NCI-H128 (cell line): ENCODE results near the gene TMEM38B.
"Not testable (repeated sequence)": the region's sequence is repeated elsewhere in the genome, so short reads cannot be mapped to it uniquely, and the experiment has no call there.

Experiments
- DNase-seq: peaks from one replicate; lab custom pipeline; 2025; ENCODE audit not compliant: unreplicated experiment; lab: John Stamatoyannopoulos, UW

TMEM38B gene

DNA sequence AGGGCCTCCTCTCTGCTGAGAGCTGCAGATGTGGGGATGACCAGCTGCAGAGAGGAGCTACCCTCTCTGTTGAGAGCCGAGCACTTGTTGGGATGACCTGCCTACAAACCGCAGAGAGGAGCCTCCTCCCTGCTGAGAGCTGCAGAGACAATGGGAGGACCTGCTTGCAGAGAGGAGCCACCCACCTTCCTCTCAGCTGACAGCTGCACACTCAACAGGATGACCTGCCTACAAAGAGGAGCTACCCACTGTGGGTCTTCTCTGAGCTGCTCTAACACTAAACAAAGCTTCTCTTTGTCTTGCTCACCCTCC is 19.6 kb downstream of the TMEM38B start:
- no peak for DNase-seq

DNA sequence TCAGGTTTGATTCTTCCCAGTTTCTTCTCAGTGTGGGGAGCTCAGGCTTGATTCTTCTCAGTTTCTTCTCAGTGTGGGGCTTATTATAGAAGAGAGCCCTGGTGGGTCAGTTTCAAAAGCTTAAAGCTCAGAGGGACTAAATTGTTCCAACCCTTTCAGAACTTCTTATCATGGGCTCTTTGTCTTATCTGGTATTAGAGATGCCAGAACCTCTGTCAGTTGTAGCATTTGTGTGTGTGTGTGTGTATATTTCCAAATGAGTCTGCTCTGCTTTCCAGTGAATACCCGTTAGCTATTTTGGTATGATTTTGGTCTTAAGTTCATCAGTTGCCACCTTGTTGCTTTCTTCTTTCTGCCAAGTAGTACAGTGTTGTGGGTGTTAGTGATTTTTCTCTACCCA is 21.8 kb downstream of the TMEM38B start:
- no peak for DNase-seq

DNA sequence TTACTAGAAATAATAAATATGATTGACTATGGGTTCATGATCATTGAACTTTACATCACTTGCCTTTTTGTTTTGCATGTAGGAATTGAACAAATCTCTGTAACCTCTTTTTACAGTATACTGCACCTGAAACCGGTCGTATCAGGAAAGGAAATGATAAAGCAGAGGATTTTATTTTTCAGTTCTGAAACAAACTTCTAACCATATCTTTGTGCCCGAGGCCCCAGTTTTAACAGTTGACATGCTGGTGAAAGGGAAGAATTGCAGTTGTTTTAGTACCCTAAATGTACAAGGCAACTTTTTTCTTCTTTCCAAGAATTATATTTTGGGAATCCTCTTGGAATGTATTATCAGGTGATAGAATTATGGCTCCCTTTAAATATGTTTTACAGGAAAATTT is 27.8 kb downstream of the TMEM38B start:
- DNase-seq, result no peak

DNA sequence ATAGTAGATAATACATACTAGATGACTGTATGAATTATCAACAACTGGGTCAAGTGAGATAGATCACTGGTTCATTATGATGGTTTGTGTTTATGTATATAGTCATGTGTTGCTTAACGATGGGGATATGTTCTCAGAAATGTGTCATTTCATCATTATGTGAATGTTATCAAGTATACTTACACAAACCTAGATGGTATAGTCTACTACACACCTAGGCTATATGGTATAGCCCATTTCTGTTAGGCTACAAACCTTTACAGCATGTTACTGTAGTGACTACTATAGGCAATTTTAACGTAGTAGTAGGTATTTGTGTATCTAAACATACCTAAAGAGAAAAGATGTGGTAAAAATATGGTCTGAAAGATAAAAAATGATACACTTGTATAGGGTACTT is 31.0 kb downstream of the TMEM38B start:
- no peak for DNase-seq

DNA sequence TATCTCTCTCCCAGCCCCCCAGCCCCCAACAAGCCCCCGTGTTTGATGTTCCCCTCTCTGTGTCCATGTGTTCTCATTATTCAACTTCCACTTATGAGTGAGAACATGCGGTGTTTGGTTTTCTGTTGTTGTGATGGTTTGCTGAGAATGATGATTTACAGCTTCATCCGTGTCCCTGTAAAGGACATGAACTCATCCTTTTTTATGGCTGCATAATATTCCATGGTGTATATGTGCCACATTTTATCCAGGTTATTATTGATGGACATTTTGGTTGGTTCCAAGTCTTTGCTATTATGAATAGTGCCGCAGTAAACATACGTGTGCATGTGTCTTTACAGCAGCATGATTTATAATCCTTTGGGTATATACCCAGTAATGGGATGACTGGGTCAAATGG is 33.9 kb downstream of the TMEM38B start:
- DNase-seq, result not testable (repeated sequence)

DNA sequence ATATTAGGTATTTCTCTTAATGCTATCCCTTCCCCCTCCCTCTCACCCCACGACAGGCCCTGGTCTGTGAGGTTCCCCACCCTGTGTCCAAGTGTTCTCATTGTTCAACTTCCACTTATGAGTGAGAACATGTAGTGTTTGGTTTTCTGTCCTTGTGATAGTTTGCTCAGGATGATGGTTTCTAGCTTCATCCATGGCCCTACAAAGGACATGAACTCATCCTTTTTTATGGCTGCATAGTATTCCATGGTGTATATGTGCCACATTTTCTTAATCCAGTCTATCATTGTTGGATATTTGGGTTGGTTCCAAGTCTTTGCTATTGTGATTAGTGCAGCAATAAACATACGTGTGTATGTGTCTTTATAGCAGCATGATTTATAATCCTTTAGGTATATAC is 37.1 kb downstream of the TMEM38B start:
- not testable (repeated sequence) for DNase-seq

DNA sequence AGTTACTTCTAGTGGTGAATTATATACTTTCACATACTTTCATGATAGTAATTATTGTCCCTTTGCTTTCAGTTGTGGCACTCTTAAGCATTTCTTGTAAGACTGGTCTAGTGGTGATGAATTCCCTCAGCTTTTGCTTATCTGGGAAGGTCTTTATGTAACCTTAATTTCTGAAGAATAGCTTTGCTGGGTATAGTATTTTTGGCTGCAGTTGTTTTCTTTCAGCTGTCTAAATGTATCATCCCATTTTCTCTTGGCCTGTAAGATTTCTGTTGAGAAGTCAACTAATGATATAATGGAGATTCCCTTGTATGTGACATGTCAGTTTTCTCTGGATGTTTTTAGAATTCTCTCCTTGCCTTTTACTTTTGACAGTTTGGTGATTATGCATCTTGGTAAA is 41.0 kb downstream of the TMEM38B start:
- no peak for DNase-seq

DNA sequence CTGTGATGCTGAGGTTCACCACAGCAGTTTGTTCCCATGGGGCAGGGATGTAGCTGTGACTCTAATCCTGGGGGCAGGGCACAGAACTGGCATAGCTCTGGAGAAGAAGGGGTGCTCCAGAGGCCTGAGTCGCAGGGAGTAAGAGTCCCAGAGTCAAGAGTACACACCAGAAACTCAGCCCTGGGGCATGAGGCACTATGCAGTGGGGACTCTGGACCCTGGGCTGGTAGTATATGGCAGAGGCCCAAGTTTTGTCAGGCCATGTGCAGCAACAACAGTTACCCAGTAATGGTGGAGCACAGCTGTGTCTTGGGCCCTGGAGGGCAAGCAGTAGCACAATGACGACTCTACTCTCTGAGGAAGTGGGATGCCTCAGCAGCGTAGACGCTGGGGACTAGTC is 42.9 kb downstream of the TMEM38B start:
- no peak for DNase-seq

DNA sequence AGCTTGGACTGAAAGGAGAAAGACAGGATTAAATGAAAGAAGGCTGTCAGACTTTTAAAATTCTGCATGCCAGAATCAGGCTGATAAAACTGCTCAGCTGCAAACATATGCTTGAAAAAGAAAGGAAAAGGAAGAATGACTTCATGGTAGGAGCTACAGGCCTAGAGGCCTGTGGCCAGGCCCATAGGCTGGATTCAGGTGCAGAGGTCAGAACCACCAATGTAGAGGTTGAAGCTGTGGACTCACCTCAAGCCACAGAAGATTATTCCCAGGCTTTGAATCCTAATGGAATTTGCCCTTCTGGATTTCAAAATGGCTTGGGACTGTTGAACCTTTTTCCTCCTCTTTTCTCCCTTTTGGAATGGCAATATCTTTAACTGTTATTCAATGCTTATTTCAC is 47.7 kb downstream of the TMEM38B start:
- DNase-seq, result no peak

DNA sequence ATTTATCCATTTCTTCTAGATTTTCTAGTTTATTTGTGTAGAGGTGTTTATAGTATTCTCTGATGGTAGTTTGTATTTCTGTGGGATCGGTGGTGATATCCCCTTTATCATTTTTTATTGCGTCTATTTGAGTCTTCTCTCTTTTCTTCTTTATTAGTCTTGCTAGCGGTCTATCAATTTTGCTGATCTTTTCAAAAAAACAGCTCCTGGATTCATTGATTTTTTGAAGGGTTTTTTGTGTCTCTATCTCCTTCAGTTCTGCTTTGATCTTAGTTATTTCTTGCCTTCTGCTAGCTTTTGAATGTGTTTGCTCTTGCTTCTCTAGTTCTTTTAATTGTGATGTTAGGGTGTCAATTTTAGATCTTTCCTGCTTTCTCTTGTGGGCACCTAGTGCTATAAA is 53.0 kb downstream of the TMEM38B start:
- DNase-seq, result not testable (repeated sequence)

DNA sequence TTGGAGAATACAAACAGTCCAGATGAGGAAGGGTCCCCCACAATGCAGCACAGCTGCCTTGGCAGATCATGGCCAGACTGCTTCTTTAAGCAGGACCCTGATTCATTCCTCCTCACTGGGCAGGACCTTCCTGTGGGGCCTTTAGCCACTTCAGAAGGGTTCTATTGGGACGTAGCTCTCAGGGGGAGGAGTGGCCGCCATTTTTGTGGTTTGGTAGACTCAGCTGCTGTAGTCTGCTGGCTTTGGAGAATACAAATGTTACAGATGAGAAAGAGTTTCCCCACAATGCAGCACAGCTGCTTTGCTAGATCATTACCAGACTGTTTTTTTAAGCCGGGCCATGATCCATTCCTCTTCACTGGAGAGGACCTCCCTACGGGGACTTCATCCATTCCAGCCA is 57.4 kb downstream of the TMEM38B start:
- DNase-seq, result no peak

DNA sequence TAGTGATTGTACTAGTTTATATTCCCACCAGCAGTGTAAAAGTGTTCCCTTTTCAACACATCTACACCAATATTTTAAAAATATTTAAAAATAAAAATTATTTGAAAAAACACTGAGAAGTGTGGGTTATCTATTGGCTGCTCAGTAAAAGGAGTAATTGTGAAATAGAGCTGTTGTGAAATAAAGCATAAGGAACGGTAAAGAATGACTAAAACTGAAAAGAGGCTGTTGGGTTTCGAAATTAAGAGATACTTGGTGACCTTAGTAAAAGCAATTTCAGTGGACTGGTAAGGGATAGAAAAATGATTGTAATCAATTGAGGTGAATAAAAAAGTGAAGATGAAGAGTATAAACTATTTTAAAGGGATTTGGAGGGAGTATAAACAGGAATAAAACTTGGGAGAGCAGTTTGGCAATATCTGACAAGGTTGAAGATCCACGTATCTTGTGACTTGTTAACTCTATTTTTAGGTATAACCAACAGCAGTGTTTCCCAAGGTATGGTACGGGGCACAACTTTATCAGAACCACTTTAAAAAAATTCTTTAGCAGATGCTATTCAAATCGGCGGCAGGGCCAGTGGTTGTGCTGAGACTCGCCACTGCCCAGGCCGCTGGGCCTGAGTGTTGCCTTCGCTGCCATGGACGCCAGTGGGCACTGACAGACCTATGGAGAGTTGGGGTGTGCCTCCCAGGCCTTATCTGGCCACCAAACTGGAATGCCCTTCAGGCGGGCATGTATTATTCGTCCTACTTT is 63.3 kb downstream of the TMEM38B start:
- DNase-seq, result no peak

DNA sequence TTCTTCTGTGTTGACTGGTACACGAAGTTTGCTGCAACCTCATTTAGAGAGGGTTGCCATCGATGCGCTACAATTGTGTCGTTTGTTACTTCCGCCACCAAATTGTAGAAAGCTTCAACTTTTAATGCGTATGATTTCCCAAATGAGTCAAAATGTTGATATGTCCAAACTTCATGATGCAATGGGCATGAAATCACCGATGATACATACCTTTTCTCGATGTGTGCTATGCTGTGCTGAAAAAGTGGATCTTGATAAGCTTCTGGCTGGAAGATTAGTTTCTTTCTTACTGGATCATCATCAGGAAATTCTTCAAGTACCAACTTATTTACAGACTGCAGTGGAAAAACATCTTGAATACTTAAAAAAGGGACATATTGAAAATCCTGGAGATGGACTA is 65.7 kb downstream of the TMEM38B start:
- DNase-seq, result no peak

DNA sequence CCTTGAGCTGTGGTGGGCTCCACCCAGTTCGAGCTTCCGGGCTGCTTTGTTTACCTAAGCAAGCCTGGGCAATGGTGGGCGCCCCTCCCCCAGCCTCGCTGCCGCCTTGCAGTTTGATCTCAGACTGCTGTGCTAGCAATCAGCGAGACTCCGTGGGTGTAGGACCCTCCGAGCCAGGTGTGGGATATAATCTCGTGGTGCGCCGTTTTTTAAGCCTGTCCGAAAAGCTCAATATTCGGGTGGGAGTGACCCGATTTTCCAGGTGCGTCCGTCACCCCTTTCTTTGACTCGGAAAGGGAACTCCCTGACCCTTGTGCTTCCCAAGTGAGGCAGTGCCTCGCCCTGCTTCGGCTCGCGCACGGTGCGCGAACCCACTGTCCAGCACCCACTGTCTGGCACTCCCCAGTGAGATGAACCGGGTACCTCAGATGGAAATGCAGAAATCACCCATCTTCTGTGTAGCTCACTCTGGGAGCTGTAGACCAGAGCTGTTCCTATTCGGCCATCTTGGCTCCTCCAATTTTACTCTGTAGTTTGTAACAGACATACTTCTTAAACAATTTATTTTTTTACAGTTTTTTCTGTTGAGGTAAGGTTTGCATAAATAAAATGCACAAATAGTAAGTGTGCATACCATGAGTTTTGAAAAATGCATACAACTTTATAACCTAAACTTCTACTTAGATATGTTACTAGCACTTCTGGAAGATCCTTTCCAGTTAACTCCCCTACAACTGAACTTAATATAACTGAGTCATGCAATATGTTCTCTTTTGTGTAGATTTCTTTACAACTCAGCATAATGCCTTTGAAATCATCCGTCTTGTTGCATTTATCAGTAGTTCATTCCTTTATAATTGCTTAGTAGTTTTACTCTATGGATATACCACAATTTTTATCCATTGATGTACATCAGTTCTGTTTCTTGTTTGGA is 88.5 kb downstream of the TMEM38B start:
- not testable (repeated sequence) for DNase-seq

DNA sequence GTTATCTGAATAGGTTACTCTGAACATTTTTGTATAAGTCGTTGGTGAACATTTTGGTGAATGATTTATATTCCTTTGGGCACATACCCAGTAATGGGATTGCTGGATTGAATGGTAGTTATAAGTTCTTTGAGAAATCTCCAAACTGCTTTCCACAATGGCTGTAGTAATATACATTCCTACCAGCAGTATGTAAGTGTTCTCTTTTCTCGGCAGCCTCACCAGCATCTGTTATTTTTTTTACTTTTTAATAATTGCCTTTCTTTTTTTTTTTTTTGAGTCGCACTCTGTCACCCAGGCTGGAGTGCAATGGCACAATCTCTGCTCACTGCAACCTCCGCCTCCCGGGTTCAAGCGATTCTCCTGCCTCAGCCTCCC is 89.1 kb downstream of the TMEM38B start:
- DNase-seq, result not testable (repeated sequence)

DNA sequence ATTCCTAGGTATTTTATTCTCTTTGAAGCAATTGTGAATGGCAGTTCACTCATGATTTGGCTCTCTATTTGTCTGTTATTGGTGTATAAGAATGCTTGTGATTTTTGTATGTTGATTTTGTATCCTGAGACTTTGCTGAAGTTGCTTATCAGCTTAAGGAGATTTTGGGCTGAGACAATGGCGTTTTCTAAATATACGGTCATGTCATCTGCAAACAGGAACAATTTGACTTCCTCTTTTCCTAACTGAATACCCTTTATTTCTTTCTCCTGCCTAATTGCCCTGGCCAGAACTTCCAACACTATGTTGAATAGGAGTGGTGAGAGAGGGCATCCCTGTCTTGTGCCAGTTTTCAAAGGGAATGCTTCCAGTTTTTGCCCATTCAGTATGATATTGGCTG is 92.5 kb downstream of the TMEM38B start:
- not testable (repeated sequence) for DNase-seq

DNA sequence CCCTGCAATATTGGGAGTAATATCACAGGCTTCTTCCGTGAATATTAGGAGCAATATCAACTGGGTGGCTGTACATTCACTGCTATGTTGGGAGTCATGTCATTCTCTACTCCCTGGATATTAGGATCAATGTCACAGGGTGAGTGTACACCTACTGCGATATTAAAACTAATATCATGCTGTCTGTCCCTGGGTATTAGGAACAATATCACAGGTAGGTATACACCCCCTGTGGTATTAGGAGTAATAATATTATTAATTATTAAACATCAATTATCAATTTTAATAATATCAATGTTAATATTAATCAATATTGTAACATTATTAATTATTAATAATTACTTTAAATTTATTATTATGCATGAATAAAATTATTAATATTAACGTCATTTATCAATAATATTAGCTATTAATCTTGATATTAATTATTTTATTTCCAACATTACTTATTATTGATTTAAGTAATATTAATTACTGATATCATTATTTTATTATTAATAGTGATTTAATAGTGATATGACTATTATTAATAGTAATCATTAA is 121.9 kb downstream of the TMEM38B start:
- DNase-seq, result no peak

DNA sequence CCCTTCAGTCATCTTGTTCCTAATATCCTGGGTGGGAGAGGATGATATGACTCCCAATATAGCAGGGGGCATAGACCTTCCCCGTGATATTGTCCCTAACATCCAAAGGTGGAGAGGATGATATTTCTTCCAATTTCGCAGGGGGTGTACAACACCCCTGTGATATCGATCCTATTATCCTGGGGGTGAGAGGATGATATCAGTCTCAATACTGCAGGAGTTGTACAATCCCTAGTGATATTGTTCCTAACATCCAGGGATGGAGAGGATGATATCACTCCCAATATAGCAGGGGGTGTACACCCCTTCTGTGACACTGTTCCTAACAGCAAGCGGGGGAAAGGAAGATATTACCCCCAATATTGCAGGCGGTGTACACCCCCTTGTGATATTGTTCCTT is 122.6 kb downstream of the TMEM38B start:
- DNase-seq, result no peak

DNA sequence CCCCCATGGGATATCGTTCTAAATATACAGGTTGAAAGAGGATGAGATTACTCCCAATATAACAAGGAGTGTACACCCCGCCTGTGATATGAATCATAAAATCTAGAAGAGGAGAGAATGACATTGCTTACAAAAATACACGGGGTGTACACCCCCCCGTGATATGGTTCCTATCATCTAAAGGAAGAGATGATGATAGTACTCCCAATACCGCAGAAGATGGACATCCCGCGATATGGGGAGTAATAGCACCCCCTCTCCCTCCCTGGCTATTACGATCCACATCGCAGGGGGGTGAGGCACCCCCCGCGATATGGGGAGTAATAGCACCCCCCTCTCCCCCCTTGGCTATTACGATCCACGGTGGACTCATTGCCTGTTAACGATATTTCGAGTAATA is 124.6 kb downstream of the TMEM38B start:
- DNase-seq, result no peak

DNA sequence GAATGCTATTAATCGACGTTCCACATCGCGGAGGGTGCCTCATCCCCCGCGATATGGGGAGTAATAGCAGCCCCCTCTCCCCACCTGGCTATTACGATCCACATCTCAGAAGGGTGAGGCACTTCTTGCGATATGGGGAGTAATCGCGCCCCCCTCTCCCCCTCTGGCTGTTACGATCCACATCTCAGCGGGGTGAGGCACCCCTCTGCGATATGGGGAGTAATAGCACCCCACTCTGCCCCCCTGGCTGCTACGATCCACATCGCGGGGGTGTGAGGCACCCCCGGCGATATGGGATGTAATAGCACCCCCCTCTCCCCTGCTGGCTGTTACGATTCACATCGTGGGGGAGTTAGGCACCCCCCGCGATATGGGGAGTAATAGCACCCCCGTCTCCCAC is 128.5 kb downstream of the TMEM38B start:
- no peak for DNase-seq
